ENCODE measurements around the gene AP3D1. TPM values are rescaled to one million over a fixed set of nuclear protein-coding genes. Genes with fewer than 3 reads are reported as not detected.

Gene AP3D1
- total and polyA plus RNA-seq, 12 donors: 63.9 to 168 (median 81.9) TPM

DNA sequence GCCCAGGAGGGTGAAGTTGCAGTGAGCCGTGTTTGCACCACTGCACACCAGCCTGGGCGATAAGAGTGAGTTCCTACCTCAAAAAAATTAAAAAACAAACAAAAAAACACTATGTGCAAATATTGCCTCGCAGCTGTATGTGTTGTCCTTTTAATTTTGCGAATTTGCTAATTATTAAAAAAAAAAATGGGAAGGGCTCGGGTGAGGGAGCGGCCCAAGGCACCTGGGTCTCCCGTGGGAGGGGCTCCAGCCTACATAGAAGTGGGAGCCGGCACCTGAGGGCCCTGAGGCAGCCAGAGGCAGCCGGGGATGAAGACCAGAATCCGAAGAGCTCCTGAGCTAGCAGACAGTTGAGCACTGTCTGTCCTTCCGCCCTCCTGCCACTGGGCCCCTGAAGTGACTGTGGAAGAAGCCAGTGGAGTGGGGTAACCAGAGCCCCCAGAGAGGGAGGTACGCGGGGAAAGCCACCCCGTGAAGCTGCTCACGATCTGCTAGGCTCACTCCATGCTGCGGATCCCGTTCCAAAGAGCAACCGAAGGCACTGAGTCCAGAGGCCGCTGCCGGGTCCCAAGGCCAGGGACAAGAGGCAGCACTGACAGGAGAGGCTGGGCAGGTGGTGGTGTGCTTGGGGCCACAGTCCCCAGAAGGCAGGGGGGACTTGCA, 48.2 kb downstream of the AP3D1 start:
- peaks cover 0 to 86% (median 40%) of the 10 kb centered on the region in 9 donors for H3K36me3 ChIP-seq
- ATAC-seq: no peak
- intact Hi-C loops (cut with DNase I): no loop called here

DNA sequence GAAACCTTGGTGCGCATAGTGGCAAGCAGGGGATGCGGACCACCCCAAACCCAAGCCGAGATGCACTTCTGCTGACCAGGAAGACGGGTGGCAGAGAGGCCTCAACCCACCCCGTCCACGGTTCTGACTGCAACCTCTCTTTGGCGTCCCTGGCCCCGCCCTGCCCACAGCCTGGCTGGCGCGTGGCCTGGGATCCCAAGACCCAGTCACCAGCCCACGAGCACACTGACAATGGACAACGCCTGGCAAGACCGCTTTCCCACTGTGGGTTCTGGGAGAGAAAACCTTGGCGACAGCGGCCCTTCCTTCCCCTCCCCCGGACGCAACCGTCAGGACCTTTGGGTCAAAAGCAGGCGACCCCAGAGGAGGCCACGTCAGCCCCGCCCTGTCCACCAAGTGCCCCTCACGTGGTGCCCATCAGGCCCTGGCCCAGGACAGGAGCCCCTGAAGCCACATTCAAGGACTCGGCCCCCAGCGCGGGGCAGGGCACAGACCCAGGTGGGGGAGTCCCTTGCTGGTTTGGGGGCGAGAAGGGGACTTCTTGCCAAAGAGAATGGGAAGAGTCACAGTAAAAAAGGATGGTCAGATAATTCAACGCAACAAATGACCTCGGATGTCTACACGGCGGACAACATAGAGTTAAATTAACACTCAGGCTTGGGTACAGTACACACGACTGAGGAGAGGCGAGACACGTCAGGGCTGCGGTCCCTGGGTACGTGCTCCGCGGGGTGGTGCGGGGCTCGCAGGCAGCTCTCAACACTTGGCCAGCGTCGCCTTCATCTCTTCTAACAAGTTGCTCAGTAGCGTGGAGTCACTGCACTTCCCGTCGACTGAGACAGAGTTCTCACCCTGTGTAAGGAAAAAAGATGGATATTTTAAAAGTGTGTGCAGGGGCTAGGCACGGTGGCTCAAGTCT, 49.7 kb downstream of the AP3D1 start:
- no peak for TF ChIP-seq CTCF (IDR thresholded peaks at IDR 0.05)
- H3K9me3 ChIP-seq: peaks cover 0 to 10% (median 0%) of the 10 kb centered on the region in 11 donors
- DNase-seq (no peak), ATAC-seq (no peak)
- H3K27ac ChIP-seq: no peak overlapping the region
- H3K4me1 ChIP-seq: peaks cover 5 to 13% (median 9%) of the 10 kb centered on the region in 9 donors
- intact Hi-C loops (cut with DNase I): no loop called here
- H3K27me3 ChIP-seq: no peaks in the 10 kb centered on the region
- H3K36me3 ChIP-seq: peaks cover 0 to 71% (median 29%) of the 10 kb centered on the region in 9 donors
- no peak overlapping the region for H3K4me3 ChIP-seq
- WGBS, 2 donors: 89 to 91% methylated on average over 45 of the region's 45 CpGs

More for the DNA sequence above, 48.2 kb downstream of the AP3D1 start:
- Histone ChIP-seq H3K4me3 (no peak overlapping the region), H3K9me3 (peaks cover 0 to 10% (median 0%) of the 10 kb centered on the region in 11 donors), H3K27me3 (no peaks in the 10 kb centered on the region), H3K4me1 (no peaks in the 10 kb centered on the region), H3K27ac (no peak overlapping the region)
- 91 to 92% methylated on average over 20 of the region's 20 CpGs for WGBS, 2 donors
- no peak for TF ChIP-seq CTCF (IDR thresholded peaks at IDR 0.05)
- no peak for DNase-seq

- 91 to 93% methylated on average over 11 of the region's 11 CpGs for WGBS, 2 donors
- no peak for TF ChIP-seq CTCF (IDR thresholded peaks at IDR 0.05)
These were observed 50.7 kb downstream of the AP3D1 start for GRCh38 chr19:2100719-2101061.

DNA sequence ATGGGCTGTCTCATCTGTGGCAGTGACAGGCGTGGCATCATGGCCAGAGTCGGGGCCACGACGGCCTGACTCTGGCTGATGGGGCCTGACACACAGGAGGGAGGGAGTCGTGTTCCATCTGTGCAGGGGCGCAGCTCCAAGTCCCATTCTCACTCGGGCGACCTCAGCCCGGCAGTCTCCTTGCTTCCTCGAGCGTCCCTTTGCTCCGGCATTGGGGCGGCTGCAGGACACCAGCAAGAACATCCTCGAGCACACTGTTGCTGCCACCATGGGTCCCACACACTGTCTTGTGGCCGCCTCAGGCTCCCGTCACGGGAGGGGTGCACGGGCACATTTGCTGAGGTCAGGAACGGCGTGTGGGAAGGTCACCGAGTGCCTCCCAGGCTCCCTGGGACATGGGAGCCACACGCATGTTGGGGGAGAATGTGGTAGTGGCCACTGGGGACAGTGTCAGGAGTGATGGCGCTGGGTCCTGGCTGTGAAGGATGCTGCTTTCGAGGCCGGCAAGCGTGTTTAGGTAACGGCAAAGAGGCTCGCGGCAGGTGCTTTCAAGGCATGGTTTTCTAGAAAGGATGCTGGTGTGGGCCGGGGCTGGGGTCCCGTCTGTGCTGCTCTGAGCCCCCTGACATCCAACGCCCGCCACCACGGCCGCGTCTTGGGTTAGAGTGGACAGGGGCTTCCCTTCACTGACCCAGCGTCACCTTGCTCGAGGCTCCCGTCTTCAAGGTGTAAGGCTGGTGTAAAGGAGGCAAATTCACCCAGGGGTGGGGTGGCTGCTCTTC, 51.2 kb downstream of the AP3D1 start:
- peaks cover 0 to under 1% (median 0%) of the 10 kb centered on the region in 11 donors for H3K9me3 ChIP-seq
- DNase-seq (no peak), ATAC-seq (no peak)
- intact Hi-C loops (cut with DNase I): loop anchor here in 1 of 10 donors (5.0 kb wide), 1 partner anchor 52 kb away; the partner anchor contains the start of gene AP3D1
- no peaks in the 10 kb centered on the region for H3K27me3 ChIP-seq
- H3K4me3 ChIP-seq: no peak overlapping the region
- peaks cover 7 to 20% (median 15%) of the 10 kb centered on the region in 9 donors for H3K4me1 ChIP-seq
- 88 to 92% methylated on average over 37 to 39 of the region's 39 CpGs for WGBS, 2 donors
- H3K27ac ChIP-seq: no peak overlapping the region
- peaks cover 0 to 55% (median 17%) of the 10 kb centered on the region in 9 donors for H3K36me3 ChIP-seq
- TF ChIP-seq CTCF (IDR thresholded peaks at IDR 0.05): no peak

More at GRCh38 chr19:2100719-2101061, 50.7 kb downstream of the AP3D1 start:
- Histone ChIP-seq H3K9me3 (peaks cover 0 to 6% (median 0%) of the 10 kb centered on the region in 11 donors), H3K27me3 (no peaks in the 10 kb centered on the region), H3K27ac (no peak overlapping the region), H3K4me3 (no peak overlapping the region), H3K36me3 (peaks cover 0 to 61% (median 19%) of the 10 kb centered on the region in 9 donors), H3K4me1 (peaks cover 5 to 14% (median 9%) of the 10 kb centered on the region in 9 donors)
- DNase-seq: no peak
- no peak for ATAC-seq
- intact Hi-C loops (cut with DNase I): no loop called here

Data from heart right ventricle (tissue), 16 donors.